SU-DHL-6 (cell line): ENCODE data around the gene C3orf62.

Experiments used
- EZH2phosphoT487 ChIP-seq: fragments of 200-600 bp; sonication (generic), shearing (Covaris generic); conservative IDR thresholded peaks from 2 replicates; pipeline ENCODE4 v1.6.1; 2018; ENCODE audit warnings: mild to moderate bottlenecking, antibody characterized with exemption, low read length, moderate library complexity, mixed read lengths
- TF ChIP-seq, protein P1 (sequence below): fragments of 200-600 bp; sonication (generic); IDR thresholded peaks from one replicate; pipeline ENCODE4 v1.5.1; 2017; ENCODE audit warnings: antibody characterized with exemption, mild to moderate bottlenecking, low read length, moderate library complexity; ENCODE audit not compliant: insufficient read depth, poor library complexity, severe bottlenecking

DNA sequence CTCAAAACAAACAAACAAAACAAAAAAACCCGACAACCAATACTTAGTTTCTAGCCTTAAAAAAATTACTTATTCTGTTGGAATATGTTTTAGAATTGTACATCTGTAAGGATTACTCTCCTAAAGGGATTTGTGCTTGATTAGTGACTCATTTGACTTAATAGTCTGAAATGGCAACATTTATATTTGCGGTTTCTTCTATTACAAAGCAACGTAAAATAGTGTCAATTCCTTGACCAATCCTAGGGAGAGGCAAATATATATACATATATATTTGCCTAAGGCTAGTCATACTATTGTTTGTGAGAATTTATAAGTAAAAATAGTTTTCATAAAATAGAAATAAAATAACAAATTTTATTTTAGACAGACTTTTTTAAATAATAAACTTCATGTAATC, 39.7 kb downstream of the C3orf62 start:
- TF ChIP-seq, protein P1, sequence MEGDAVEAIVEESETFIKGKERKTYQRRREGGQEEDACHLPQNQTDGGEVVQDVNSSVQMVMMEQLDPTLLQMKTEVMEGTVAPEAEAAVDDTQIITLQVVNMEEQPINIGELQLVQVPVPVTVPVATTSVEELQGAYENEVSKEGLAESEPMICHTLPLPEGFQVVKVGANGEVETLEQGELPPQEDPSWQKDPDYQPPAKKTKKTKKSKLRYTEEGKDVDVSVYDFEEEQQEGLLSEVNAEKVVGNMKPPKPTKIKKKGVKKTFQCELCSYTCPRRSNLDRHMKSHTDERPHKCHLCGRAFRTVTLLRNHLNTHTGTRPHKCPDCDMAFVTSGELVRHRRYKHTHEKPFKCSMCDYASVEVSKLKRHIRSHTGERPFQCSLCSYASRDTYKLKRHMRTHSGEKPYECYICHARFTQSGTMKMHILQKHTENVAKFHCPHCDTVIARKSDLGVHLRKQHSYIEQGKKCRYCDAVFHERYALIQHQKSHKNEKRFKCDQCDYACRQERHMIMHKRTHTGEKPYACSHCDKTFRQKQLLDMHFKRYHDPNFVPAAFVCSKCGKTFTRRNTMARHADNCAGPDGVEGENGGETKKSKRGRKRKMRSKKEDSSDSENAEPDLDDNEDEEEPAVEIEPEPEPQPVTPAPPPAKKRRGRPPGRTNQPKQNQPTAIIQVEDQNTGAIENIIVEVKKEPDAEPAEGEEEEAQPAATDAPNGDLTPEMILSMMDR = no peak
- no peak for TF ChIP-seq EZH2phosphoT487
